C1 segment of cervical spinal cord (tissue), 14 donors: ENCODE results near the gene CNGB1.
"Not testable (repeated sequence)": the region's sequence is repeated elsewhere in the genome, so short reads cannot be mapped to it uniquely, and the experiment has no call there.

Source experiments
- DNase-seq, 14 donors: peaks; one replicate each; lab custom pipeline; 2025; lab: John Stamatoyannopoulos, UW

Gene CNGB1

GRCh38 chr16:57865746-57866528 lies 105.0 kb downstream of the CNGB1 start:
- no peak for DNase-seq

GRCh38 chr16:57863434-57864160 lies 107.3 kb downstream of the CNGB1 start:
- peak in 10 of 14 donors; percentile 1 to 35 (median 18) for DNase-seq

DNA sequence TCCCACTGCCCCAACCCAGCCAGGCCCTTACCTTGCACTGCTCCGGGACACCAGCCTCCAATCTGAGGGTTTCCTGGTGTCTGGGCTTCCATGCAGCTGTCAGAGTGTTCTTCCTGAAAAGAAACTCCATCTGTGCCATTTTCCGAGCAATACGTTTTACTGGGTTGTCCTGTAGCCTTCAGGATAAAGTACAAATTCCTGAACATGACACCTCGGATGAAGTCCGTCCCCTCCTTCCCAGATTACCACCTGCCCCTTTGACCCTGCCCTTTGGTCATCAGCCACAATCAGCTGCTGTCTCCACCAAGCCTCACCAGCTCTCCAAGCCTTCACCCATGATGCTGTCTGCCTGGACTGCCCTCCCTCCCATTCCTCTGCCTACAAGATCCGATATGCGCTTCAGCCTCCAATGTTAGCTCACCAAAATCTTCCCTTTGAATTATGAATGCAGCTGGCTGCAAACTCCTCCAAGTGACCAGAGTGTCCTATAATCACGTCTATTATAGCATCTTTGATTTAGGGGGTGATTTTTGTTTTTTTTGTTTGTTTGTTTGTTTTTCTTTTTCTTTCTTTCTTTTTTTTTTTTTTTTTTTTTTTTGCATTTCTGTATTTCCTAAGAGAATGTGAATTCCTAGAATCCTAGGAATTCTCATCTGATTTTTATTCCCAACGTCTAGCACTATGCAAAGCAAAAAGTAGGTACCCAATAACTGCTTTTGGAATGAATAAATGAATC lies 108.1 kb downstream of the CNGB1 start:
- no peak for DNase-seq

GRCh38 chr16:57859331-57859730 lies 111.6 kb downstream of the CNGB1 start:
- DNase-seq: no peak

GRCh38 chr16:57858635-57859034 lies 112.3 kb downstream of the CNGB1 start:
- DNase-seq: no peak

GRCh38 chr16:57857991-57858390 lies 112.9 kb downstream of the CNGB1 start:
- DNase-seq: not testable (repeated sequence)

DNA sequence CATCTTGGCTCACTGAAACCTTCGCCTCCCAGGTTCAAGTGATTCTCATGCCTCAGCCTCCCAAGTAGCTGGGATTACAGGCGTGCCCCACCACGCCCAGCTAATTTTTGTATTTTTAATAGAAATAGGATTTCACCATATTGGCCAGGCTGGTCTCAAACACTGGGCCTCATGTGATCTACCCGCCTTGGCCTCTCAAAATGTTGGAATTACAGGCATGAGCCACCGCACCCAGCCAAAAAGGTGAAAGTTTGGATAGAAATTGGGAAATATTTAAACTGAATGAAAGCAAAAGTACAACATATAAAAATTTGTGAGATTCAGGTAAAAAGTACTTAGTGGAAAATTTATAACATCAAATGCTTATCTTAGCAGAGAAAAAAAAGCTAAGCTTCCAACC lies 115.7 kb downstream of the CNGB1 start:
- no peak for DNase-seq

DNA sequence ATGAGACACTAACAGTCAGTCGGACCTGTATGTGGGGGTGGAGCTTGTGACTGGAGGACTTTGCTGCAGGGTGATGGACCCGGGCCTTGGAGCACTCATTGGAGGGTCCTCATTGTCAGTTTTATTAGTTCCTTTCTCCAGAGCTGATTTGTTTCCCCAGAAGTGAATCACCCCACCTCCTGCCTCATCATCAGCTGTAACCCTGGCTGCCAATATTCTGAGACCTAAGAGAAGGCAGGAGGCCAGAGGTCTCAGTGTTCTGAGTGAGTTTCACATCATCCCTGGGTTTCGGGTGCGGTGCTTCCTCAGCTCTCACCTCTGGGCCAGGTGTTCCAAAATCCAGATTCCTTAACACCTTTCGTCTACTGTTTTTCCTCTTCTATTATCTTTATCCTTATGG lies 118.7 kb downstream of the CNGB1 start:
- no peak for DNase-seq

DNA sequence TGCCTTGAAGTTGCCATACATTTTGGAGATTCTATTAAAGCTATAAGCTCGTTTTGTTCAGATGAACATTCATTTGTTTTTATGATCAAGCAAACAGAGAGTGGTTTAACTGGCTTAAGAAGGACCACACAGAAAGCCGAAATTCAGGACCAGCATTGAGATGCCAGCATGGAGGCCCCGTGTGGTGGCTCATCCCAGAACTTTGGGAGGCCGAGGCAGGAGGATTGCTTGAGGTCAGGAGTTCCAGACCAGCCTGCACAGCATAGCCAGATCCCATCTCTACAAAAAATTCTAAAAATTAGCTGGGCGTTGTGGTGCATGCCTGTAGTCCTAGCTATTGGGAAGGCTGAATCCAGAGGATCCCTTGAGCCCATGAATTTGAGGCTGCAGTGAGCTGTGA lies 122.7 kb downstream of the CNGB1 start:
- no peak for DNase-seq

DNA sequence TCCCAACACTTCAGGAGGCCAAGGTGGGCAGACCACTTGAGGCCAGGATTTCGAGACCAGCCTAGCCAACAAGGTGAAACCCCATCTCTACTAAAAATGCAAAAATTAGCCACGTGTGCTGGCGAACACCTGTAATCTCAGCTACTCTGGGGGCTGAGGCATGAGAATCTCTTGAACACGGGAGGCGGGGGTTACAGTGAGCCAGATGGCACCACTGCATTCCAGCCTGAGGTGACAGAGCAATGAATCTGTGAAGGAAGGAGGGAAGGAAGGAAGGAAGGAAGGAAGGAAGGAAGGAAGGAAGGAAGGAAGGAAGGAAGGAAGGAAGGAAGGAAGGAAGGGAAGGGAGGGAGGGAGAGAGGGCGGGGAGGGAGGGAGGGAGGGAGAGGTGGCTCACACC lies 124.0 kb downstream of the CNGB1 start:
- not testable (repeated sequence) for DNase-seq

GRCh38 chr16:57846078-57846697 lies 124.7 kb downstream of the CNGB1 start:
- no peak for DNase-seq

- no peak for DNase-seq
These were observed 125.8 kb downstream of the CNGB1 start for GRCh38 chr16:57845115-57845514.

DNA sequence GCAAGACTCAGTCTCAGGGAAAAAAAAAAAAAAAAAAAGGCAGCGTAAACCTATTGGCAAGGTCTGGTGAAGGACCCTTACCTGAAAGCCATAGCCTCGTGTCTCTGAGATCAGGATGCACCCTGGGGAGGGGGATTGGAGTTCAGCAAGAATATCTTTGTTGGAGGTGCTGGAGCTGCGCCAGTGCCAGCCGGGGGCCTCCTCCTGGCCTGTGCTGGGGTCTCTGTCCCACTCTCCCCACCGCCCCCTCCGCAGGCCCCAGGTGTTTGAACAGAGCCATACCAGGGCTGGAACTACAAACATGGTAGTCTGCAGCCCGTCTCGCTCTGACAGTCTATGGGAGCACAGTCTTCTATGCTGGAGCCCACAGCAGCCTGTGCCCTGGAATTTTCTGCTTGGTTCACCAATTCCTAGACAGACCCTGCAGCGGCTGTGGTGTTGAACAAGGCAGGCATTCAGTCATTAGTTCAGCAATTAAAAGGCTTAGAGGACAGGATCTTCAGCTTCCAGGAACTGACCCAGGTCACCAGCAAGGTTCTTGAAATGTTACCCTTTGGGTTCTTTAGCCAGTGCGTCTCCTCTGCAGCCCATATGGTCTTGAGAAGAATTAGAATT lies 126.4 kb downstream of the CNGB1 start:
- no peak for DNase-seq

DNA sequence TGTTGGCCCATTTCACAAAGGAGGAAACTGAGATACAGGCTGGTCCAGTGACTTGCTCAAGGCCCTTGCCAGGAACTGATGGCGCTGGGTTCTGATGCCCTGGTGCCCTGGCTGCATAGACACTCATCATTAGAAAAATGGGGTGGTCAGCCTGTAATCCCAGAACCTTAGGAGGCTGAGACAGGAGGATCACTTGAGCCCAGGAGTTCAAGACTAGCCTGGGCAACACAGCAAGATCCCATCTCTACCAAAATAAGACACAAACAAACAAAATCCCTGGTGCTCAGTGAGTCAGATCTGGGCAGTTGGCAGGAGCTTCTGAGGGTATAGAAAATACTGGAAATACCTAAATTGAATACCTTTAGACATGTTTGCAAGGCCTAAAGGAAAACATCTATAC lies 127.5 kb downstream of the CNGB1 start:
- DNase-seq: no peak

- DNase-seq: no peak
These were observed 128.3 kb downstream of the CNGB1 start for GRCh38 chr16:57842601-57843000.

GRCh38 chr16:57840833-57841232 lies 130.1 kb downstream of the CNGB1 start:
- DNase-seq: no peak

GRCh38 chr16:57838161-57838560 lies 132.8 kb downstream of the CNGB1 start:
- no peak for DNase-seq

DNA sequence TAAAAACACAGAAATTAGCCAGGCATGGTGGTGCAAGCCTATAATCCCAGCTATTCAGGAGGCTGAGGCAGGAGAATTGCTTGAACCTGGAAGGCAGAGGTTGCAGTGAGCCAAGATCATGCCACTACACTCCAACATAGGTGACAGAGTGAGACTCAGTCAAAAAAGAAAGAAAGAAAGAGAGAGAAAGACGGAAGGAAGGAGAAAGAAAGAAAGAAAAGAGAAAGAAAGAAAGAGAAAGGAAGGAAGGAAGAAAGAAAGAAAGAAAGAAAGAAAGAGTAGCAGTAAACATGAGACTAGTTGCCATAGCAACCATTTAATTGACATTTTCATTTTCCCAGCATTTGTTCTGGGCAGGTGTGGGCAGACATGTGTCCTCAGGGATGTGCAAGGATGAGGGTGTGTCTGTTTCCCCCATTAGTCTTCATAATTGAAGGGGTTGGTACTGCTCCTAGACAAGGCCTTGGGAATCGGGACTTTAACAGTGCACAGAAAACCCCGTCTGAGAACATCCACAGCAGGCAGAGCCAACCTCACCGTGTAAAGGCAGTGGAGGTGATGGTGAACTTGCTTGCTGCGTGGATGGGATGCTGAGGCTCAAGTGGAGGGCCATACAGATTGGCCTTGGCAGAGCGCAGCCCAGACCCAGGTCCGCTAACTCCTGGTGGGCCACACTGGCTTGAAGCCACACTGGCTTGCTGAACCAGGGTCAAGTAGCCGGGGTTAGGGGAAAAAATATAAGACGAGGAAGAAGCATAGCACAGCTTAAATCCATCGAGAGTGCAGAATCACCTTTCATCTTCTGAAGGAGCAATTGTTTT lies 133.4 kb downstream of the CNGB1 start:
- no peak for DNase-seq

DNA sequence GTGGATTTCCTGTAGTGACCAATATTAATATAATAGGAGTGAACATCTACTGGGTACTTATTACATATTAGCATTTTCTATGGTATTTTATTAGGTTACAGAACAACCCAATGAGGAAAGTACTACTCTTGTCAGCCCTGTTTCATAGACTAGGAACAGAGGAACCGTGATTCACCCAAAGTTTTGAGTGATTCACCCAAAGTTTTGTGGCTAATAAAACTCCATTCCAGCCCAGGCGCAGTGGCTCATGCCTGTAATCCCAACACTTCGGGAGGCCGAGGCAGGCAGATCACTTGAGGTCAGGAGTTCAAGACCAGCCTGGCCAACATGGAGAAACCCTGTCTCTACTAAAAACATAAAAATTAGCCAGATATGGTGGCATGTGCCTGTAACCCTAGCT lies 135.5 kb downstream of the CNGB1 start:
- DNase-seq: not testable (repeated sequence)

GRCh38 chr16:57834936-57835335 lies 136.0 kb downstream of the CNGB1 start:
- no peak for DNase-seq
